SKM-1 treated with dmso at 0.1 percent for 144 hours (cell line): Measurements from ENCODE around the gene GAL3ST2.
"Not testable (repeated sequence)": the region's sequence is repeated elsewhere in the genome, so short reads cannot be mapped to it uniquely, and the experiment has no call there.

Source experiments
- DNase-seq: peaks from one replicate; lab custom pipeline; 2025; ENCODE audit not compliant: unreplicated experiment; lab: John Stamatoyannopoulos, UW

Gene GAL3ST2

DNA sequence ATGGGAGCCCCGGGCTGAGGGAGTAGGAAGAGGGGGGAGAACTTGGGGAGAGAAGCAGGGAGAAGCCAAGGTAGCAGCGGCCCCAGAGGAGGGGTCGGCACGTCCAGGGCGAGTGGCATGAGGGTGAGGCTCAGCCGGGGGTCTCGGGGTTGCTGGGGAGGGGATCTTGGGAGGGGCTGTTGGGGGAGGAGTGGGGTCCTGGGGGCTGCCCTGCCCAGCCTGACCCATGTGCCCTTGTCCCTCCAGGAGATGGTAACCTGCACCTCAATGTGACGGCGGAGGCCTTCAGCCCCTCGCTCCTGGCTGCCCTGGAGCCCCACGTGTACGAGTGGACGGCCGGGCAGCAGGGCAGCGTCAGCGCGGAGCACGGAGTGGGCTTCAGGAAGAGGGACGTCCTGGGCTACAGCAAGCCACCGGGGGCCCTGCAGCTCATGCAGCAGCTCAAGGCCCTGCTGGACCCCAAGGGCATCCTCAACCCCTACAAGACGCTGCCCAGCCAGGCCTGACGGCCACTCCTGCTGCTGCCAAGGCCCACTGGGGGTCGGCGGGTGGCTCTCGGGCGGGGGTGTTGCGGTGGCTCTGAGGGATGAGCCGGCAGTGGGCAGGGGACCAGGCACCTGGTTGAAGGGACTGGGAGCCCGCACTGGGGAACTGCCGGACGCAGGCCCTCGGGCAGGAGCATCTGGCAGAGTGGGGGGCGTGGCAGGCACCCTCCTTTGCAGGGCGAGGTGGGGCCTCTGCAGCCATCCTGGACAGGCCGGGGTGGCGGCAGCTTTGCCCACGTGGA is 9.0 kb upstream of the GAL3ST2 start:
- no peak for DNase-seq

DNA sequence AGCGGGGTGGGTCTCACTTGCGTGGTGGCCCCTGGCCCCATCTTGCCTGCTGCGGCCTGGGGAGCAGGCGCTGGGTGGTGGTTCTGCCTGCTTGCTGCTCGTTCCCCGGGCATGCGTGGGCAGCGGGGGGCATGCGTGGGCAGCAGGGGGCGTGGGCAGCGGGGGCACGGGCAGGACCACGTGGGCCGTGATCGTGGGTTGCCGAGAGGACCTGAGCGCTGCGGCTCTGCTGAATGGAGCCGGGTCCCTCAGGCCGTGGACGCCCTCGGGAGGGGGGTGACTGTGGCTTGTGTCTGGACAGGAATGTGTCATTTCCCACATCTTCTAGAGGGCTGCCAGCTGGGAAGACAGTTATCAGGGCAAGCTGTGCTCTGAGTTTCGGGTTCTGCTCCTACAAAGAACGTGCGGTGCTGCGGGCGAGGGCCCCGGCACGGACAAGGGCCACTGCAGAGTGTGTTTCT is 8.3 kb upstream of the GAL3ST2 start:
- DNase-seq = no peak

DNA sequence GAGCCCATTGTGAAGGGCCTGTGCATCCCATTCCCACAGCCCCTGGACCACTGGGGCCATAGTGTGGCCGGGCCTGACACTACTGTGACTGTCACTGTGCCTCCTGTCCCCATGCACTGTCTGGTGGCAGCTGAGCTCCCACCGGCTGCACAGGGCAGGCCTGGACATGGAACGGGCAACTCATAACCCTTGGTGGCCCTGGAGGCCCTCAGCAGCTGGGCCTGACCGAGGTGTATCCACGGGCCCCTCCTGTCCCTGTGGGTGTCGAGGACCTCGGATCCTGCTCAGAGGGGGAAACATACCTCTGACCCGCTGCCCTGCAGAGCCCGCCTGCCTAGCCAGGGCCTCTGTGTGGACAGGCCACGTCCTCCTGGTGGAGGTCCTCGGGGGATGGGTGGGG is 7.8 kb upstream of the GAL3ST2 start:
- no peak for DNase-seq

DNA sequence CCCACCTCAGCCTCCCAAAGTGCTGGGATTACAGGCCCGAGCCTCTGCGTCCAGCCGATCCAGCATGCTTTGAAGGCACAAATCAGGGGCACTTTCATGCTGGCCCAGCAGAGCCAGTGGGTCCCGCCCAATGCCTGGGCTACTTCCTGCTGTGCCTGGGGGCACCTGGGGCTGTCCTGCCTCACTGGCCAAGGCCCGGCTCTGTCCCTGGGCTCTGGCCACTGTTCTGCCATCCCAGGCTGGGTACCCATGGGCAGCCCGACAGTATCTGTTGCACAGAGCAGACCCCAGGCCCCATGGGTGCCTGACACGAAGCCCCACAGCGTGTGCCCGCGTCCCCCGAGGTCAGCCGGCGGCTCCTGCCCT is 6.8 kb upstream of the GAL3ST2 start:
- no peak for DNase-seq

DNA sequence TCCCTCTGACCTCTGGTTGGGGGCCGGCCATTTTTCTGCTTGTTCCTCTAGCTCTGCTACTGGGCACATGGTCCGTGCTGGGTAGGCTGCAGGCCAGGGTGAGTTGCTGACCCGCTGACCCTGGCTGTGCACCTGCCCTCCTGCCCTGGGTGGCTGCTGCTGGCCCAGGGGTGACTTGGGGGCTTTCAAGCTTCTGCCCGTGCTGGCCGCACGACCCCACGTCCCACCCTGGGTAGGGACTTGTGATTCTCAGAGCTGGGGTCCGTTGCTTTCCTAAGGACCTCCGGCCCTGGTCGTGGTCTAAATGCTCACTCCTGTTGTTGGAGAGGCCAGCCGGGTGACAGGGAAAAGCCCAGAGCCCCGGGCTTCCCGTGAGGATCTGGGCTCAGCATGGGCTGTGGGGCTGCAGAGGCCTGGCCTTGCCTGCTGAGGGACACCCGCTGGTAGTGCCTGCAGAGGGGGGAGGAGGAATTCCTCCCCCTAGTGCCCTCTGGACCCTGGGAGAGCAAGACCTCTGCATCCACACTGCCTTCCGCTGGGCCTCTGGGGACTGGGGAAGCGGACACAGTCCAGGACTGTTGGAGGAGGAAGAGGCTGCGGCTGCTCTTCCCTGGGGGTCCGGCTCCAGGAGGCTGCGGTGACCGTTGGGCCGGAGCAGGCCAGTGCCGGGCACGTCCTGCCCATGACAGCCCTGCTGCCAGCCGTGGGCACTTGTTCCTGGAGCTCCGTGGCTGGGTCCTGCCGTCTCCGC is 6.3 kb upstream of the GAL3ST2 start:
- DNase-seq = no peak

DNA sequence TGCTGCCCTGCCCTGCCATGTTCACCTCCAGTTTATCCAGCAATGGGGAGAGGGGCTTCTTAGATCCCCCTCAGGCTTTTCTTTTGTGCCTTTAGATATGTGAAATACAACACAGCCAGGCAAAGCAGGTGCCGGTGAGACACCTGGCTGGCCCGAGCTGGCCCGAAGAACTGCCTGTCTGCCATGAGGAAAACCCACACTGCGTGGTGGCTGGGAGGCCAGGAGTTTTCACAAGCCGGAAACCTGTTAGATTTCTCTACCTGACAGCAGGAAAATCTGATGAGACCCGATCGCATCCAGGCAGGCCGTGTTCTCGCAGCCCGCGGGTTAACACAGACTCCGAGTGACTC is 5.7 kb upstream of the GAL3ST2 start:
- no peak for DNase-seq

DNA sequence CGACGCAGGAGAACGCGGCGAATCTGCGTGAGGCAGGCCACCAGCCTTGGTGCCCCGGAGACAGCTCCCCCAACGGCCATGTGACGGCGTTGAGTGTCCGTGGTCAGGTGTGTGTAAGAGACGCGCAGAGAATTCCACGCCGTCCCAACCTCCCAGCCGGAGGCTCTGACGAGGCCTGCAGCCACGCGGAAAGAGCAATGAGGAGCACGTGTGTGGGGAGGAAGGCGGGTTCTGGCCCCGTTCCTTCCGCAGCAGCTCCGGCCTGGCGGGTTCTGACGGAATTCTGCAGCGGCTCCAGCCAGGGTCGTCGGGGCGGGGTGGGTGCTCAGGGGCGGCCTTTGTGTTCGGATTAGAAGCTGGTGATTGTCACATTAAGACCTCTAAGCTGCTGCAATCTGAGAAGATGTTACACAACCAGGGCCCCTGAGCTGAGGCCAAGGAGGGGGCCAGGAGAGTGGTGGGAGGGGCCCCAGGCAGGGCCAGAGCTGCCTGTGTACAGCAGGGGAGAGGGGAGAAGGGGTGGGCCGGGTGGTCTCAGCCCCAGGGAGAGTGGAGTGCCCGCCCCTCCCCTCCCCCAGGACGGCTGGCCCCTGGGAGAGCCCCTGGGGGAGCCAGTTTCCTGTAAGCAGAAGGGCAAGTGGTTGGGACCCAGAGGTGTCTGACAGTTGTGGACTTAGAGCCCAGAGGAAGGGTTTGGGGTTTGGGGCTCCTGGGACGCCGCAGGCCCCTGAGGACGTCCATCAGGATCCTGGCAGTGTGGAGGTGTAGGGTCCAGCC is 5.1 kb upstream of the GAL3ST2 start:
- DNase-seq = no peak

DNA sequence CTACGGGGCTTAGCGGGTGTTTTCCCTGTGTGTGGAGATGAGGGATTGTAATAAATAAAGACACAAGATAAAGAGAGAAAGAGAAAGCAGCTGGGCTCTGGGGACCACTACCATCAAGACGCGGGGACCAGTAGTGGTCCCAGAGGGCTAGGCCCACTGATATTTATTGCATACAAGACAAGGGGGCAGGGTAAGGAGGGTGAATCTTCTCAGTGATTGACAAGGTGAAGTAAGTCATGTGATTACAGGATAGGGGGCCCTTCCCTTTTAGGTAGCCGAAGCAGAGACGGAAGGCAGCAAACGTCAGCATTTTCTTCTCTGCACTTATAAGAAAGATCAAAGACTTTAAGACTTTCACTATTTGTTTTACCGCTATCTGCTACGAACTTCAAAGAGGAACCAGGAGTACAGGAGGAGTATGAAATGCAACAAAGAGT is 4.5 kb upstream of the GAL3ST2 start:
- no peak for DNase-seq

DNA sequence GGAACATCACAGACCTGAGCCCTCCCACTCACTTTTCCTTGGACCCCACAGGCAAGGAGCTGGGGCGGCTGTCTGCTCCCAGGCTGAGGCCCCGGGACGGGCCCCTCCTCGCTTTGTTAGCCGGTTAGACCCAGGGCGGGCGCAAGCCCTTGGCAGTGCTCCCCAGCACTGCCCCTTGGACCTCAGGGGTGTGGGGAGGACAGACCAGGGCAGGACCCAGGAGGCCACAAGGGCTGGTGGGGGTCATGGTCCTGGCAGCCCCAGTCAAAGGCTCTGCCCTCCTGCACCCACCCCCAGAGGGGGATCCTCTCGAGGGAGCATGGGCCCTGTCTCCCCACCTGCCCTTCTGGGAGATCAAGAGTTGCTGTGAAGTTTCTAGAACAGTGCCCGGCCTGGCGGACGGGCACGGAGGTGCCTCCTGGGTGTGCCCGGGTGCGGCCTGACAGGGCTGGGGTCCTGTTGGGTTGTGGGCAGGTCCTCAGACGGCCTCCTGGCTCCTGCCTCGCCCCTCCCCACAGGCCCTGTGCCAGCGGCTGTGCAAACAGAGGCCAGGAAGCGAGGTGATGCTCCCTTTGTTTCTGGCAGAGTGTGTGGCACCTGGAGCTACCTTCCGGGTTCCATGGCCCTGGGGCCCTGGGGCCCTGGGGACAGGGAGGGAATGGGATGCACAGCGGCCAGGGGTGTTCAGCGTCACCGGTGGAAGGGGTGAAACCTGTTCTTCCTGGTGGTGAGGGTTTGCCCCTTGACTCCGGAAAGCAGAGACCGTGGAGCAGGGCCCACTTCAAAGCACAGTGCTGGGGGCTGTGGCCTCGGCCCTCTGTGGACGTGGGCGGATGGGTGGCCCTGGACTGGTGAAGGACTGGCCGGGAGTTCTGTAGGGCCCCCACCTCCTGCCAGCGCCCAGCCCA is 2.9 kb upstream of the GAL3ST2 start:
- no peak for DNase-seq

DNA sequence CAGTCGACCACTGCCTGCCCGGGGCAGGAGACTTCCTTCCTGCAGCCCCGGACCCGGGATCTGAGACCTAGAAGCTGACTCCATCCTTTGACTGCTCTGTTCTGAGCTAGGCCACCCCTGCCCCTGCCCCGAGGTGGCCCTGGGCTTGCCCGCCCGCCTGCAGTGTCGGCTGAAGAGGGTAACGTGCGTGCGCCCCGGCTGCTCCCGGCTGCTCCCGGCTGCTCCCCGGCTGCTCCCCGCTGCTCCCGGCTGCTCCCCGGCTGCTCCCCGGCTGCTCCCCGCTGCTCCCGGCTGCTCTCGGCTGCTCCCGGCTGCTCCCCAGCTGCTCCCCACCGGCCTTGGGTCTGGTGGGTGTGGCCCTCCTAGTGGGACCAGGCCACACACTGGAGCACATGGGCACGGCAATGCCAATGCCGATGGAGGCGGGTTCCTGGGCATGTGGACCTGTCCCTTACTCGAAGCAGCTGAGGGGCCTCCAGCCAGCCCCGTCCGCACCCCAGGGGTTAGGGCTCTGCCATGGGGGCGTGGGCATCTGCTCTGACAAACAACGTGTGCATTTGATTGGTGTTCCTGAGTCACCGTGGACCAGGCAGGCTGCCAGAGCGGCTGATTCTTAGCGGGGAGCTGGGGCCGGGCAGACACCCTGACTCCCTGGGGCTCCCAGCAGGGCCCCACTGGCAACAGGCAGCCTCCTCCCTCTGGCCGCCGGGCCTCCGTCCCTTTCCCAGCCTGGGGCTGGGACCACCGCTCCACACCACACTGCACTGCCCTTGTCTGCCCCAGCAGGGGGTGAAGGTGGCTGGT is 2.0 kb upstream of the GAL3ST2 start:
- no peak for DNase-seq

DNA sequence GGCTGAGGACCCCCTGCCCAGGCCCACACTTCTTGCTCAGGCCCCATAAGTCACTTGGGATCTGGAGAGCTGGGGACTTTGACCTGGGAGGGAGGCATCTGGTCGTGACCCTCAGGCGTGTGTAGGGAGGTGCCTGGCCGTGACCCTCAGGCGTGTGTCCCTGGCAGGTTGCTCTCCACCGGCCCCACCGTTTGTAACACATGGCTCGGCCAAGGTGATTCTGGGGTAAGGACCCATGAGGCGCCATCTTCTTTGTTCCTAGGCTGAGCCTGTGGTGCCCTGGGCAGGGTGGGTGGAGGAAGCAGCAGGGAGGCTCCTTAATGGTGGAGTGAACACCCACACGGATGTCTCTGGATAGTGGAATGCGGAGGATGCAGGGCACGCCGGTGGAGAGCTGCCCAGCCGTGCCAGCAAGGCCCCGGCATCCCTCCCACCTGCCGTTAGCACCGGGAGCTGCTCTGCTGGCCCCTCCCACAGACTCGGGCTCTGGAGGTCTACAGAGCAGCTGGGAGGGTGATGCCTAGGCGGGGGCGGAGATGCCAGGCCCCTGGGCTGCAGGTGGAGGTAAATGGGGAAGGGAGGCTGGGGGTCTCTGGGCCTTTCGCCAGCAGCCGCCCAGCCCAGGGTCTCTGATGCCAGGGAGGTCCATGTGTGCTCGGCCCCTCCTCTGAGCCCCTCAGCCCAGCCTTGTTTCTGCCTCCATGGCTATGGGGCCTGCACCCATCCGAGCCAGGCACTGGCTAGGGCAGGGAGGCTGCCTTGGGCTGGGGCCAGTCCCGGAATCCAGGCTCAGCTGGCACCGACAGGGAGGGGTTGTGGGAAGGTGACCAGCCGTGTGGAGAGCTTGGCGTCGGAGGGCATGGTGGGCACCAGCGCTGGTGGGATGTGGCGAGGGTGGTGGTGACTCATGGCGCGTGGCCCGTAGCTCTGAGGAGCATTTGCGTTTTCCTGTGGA is 1.1 kb upstream of the GAL3ST2 start:
- DNase-seq = no peak

DNA sequence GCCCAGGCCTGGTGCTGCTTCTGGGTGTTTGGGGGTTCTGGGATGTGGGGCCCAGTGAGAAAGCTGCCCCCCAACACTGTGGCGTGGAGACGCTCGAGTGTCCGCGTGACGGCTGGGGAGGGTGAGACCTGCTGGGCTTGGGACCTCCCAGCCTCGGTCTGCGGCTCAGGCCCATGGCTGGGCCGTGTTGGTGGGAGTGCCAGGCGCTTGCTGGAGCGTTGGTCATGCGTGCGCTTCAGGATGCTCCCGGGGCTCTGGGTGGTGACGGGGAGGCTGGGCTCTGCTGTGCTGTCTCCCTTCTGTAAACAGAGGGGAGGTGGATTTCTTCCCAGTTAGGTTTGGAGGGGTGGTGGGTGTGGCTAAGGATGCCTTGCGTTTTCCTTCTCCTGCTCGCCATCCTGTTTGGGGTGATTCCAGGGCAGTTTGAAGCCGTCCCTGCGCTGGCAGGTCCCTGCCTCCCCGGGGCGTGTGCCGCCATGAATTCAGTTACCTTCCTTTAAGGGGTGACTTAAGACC is 606 bp downstream of the GAL3ST2 start:
- no peak for DNase-seq

DNA sequence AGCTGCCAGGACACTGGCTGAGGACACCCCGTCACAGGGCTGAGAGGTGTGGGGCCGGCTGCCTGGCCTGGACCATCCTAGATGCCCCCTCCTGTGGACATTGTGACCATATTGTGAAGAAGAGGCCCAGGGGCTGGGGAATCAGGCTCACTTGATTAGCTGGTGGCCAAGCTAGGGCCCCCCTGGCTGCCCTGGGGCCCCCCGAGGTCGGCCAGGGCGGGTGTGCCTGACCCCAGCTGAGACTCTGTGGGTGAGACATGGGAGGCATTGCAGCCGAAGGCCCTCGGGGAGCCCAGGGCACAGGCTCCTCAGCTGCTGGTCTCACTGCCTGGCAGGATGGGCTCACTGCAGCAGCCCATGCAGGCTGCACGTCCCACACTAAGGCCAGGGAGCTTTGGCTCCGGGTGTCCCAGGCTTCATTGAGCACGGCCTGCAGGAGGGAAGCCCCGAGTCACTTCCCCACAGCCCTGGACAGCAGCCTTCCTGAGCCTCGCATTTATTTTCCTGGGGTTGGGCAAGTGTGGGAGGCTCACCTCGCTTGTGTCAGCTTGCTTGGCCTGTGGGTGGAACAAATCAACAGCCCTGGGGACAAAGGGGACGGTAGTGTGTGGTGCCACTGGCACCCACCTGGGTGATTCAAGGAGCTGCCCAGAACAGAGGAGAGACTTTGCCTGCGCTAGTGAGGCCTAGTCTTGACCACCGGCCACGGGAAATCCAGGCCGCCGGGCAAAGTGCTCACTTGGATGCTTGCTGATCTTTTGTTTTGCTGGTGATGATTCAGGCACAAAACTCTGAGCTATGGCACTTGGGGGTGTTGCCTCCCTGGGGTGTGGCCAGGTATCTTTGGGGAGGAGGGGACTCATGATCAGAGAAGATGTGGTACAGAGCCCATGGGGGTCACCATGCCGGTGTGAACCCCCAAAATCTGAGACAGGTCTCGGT is 1.3 kb downstream of the GAL3ST2 start:
- DNase-seq = no peak

DNA sequence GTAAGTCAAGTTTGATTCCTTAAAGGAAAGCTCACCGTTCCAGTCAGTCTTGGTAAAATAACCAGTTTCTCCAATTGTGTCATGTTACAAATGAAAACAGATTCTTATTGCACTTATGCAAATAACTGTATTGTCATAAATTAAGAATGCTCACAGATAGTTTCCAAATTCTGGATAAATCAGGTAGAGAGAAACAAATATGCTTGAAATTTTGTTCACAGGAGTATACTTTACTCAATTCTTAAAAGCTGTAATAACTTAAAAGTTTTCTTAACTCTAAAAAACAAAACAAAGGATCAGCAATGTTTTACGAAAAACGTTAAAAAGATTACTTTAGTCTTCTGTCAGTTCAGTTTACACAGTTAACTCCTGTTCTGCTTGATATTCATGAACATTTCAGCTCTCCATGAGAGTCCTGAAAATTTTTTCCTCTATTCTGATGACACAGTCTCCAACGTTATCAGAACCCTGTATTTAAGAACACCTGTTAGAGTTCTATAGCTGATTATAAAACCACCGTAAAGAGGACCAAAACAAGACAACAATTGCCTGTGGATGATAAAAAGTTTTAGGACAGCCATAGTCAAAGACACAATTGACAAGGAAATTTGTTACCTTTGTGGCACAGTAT is 4.4 kb downstream of the GAL3ST2 start:
- no peak for DNase-seq

DNA sequence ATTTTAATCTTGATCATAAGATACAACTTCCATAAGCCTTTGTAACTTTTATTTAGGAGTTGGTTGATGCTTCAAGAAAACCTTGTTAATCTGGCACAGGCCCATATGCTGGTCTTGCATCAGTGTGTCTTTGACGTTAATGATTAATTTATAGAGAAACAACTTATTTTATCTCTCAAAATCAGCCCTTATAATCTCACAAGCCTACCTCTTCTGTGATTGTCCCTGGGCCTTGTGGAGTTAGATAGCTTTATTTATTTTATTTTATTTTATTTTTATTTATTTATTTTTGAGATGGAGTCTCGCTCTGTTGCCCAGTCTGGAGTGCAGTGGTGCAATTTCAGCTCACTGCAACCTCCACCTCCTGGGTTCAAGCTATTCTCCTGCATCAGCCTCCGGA is 5.4 kb downstream of the GAL3ST2 start:
- not testable (repeated sequence) for DNase-seq

DNA sequence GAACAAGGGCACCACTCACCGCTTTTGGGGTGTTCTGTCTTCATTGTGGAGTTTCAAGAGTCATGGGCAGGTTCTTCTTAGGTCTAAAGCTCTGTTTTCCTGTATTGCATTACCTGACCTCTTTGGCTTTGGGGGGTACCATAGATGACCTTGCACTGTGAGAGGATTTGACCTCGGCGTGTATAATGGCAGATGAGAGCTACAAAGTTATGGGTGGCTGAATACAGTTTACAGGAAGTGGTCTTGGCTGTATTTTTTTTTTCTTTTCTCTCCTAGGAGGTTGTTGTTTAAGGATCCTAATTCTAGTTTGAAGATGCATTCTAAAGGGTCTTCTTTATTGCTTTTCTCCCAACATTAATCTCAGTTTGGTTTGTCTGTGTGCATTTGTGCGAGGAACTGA is 11.5 kb downstream of the GAL3ST2 start:
- DNase-seq = no peak

DNA sequence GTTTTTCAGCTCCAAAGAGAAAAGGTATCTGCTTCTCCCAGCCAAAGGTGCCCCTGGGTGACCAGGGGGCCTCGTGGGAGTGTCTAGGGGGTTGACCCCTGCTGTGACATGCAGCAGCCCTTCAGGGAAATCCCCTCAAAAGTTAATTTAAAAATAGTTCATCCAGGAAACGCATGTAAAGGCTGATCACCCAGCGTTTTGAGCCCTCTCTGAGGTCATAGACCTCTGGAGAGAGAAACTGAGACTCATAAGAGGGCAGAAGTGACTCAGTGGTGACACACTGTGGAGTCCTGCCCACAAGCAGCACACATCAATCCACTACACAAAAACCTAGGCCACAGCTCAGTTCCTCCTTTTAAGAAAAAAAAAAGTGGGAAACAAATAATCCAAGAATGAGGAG is 11.9 kb downstream of the GAL3ST2 start:
- no peak for DNase-seq
